IMR-90 (cell line): ENCODE data around the gene SRMS. TPM values are rescaled to one million over a fixed set of nuclear protein-coding genes. Genes with fewer than 3 reads are reported as not detected.

Experiments used
- ATAC-seq: fragments of 200-7000 bp; cut with Tn5 transposase; 2 replicates; pipeline ENCODE4 v1.9.1; 2020; ENCODE audit warnings: low read depth, mild to moderate bottlenecking, moderate library complexity
- BruUV-seq: library from RNA; stranded (reverse); fragments of 400-500 nt; replicated peaks from 2 replicates; lab custom pipeline; 2021; lab: Mats Ljungman, UMichigan
- CTCF ChIA-PET: fragments of 300-600 bp; formaldehyde crosslinking; extraction: SDS; loops from one replicate; lab custom pipeline; 2021; ENCODE audit warnings: antibody characterized with exemption; lab: Yijun Ruan, JAX
- POLR2A ChIA-PET: fragments of 300-600 bp; sonication (Branson Sonifier 250); formaldehyde crosslinking; loops from one replicate; lab custom pipeline; 2022; ENCODE audit warnings: antibody characterized with exemption; ENCODE audit not compliant: unreplicated experiment; lab: Charles Lee
- DNase-seq: peaks from one replicate; pipeline ENCODE4 v3.0.0; 2013
- H2AFZ ChIP-seq: replicated peaks from 2 replicates; pipeline ENCODE3; 2013; ENCODE audit warnings: low read length, mild to moderate bottlenecking; ENCODE audit not compliant: poor library complexity
- H2AK5ac ChIP-seq: 2 replicates; pipeline ENCODE4 v1.6.1; 2013; ENCODE audit warnings: low read depth, low read length, inconsistent platforms
- H2AK9ac ChIP-seq: replicated peaks from 2 replicates; pipeline ENCODE3; 2013; ENCODE audit warnings: mild to moderate bottlenecking, low read depth, low read length, moderate library complexity; ENCODE audit not compliant: poor library complexity
- H2BK120ac ChIP-seq: 2 replicates; pipeline ENCODE4 v1.6.1; 2013; ENCODE audit warnings: low read depth, low read length, inconsistent platforms
- H2BK15ac ChIP-seq: 3 replicates; pipeline ENCODE4 v1.6.1; 2013; ENCODE audit warnings: low read depth, low read length, inconsistent platforms
- H2BK20ac ChIP-seq: 2 replicates; pipeline ENCODE4 v1.6.1; 2013; ENCODE audit warnings: low read depth, mild to moderate bottlenecking, inconsistent platforms, low read length, moderate library complexity
- H2BK5ac ChIP-seq: 2 replicates; pipeline ENCODE4 v1.6.1; 2013; ENCODE audit warnings: mild to moderate bottlenecking, low read depth, low read length, inconsistent platforms; ENCODE audit not compliant: poor library complexity, severe bottlenecking
- H3K14ac ChIP-seq: replicated peaks from 2 replicates; pipeline ENCODE4 v1.6.1; 2013; ENCODE audit warnings: low read depth, low read length, inconsistent platforms
- H3K18ac ChIP-seq: 2 replicates; pipeline ENCODE4 v1.6.1; 2013; ENCODE audit warnings: low read depth, low read length, control low read depth
- H3K23ac ChIP-seq: 2 replicates; pipeline ENCODE4 v1.6.1; 2013; ENCODE audit warnings: low read depth, low read length, inconsistent platforms
- H3K27ac ChIP-seq: 2 replicates; pipeline ENCODE4 v1.5.1; 2013; ENCODE audit warnings: mild to moderate bottlenecking, control low read depth, low read length; ENCODE audit not compliant: insufficient read depth
- H3K27me3 ChIP-seq: 2 replicates; pipeline ENCODE4 v1.6.1; 2013; ENCODE audit warnings: low read length; ENCODE audit not compliant: control insufficient read depth, insufficient read depth
- H3K36me3 ChIP-seq: 2 replicates; pipeline ENCODE4 v1.6.1; 2013; ENCODE audit warnings: low read length, mixed read lengths; ENCODE audit not compliant: control insufficient read depth, insufficient read depth
- H3K4ac ChIP-seq: 2 replicates; pipeline ENCODE4 v1.6.1; 2013; ENCODE audit warnings: low read depth, low read length, inconsistent platforms
- H3K4me1 ChIP-seq: 2 replicates; pipeline ENCODE4 v1.6.1; 2013; ENCODE audit warnings: low read length, mixed read lengths; ENCODE audit not compliant: control insufficient read depth, insufficient read depth
- H3K4me2 ChIP-seq: 2 replicates; pipeline ENCODE4 v1.6.1; 2013; ENCODE audit warnings: low read depth, mild to moderate bottlenecking, control low read depth, low read length, moderate library complexity
- H3K4me3 ChIP-seq: 2 replicates; pipeline ENCODE4 v1.5.1; 2013; ENCODE audit warnings: low read depth, mild to moderate bottlenecking, control low read depth, low read length, moderate library complexity; ENCODE audit not compliant: insufficient read depth
- H3K56ac ChIP-seq: 2 replicates; pipeline ENCODE4 v1.6.1; 2013; ENCODE audit warnings: low read length, inconsistent platforms; ENCODE audit not compliant: insufficient read depth; ENCODE audit errors: extremely low read depth
- H3K79me1 ChIP-seq, 2 experiments: 2 replicates each; pipeline ENCODE4 v1.6.1; 2013; ENCODE audit warnings: low read length in 2 of 2, inconsistent platforms in 1 of 2, low read depth in 1 of 2
- H3K9ac ChIP-seq: 2 replicates; pipeline ENCODE4 v1.6.1; 2013; ENCODE audit warnings: low read depth, low read length, control low read depth
- H3K9me1 ChIP-seq: 2 replicates; pipeline ENCODE4 v1.6.1; 2013; ENCODE audit warnings: low read length, inconsistent platforms; ENCODE audit not compliant: insufficient read depth
- H3K9me3 ChIP-seq: 2 replicates; pipeline ENCODE4 v1.6.1; 2013; ENCODE audit warnings: low read length; ENCODE audit not compliant: control insufficient read depth, insufficient read depth
- H4K20me1 ChIP-seq: 2 replicates; pipeline ENCODE4 v1.6.1; 2013; ENCODE audit warnings: low read length, inconsistent platforms; ENCODE audit not compliant: insufficient read depth
- H4K5ac ChIP-seq: 2 replicates; pipeline ENCODE4 v1.6.1; 2013; ENCODE audit warnings: mild to moderate bottlenecking, low read depth, low read length, control low read depth
- H4K8ac ChIP-seq, 2 experiments: 2 replicates each; pipeline ENCODE4 v1.6.1; 2013; ENCODE audit warnings: low read depth in 2 of 2, low read length in 2 of 2, control low read depth in 1 of 2, inconsistent platforms in 1 of 2
- H4K91ac ChIP-seq: 2 replicates; pipeline ENCODE4 v1.6.1; 2013; ENCODE audit warnings: low read depth, low read length, inconsistent platforms; ENCODE audit not compliant: insufficient read depth
- BHLHE40 ChIP-seq: fragments of 150-350 bp; IDR thresholded peaks from 2 replicates; pipeline ENCODE4 v1.6.1; 2016; ENCODE audit warnings: mild to moderate bottlenecking, low read depth, low read length
- CEBPB ChIP-seq: IDR thresholded peaks from 2 replicates; pipeline ENCODE4 v1.6.1; 2012; ENCODE audit warnings: low read depth, low read length, improper control_type of control experiment
- CHD1 ChIP-seq: IDR thresholded peaks from 2 replicates; pipeline ENCODE4 v1.6.1; 2012; ENCODE audit warnings: low read depth, low read length, improper control_type of control experiment
- CTCF ChIP-seq: conservative IDR thresholded peaks from 2 replicates; pipeline ENCODE4 v1.5.1; 2012; ENCODE audit warnings: mild to moderate bottlenecking, low read depth, low read length, improper control_type of control experiment
- MAFK ChIP-seq: IDR thresholded peaks from 2 replicates; pipeline ENCODE4 v1.6.1; 2012; ENCODE audit warnings: low read depth, low read length, improper control_type of control experiment
- MAZ ChIP-seq: IDR thresholded peaks from 2 replicates; pipeline ENCODE4 v1.6.1; 2012; ENCODE audit warnings: low read depth, mild to moderate bottlenecking, low read length, improper control_type of control experiment, moderate library complexity, borderline replicate concordance
- MXI1 ChIP-seq: IDR thresholded peaks from 2 replicates; pipeline ENCODE4 v1.6.1; 2012; ENCODE audit warnings: low read depth, mild to moderate bottlenecking, low read length, moderate library complexity, borderline replicate concordance
- NFE2L2 ChIP-seq: fragments of 150-350 bp; IDR thresholded peaks from 2 replicates; pipeline ENCODE4 v1.6.1; 2016; ENCODE audit warnings: low read depth, mild to moderate bottlenecking, low read length
- POLR2A ChIP-seq: IDR thresholded peaks from 2 replicates; pipeline ENCODE4 v1.6.1; 2012; ENCODE audit warnings: mild to moderate bottlenecking, low read depth, low read length
- RCOR1 ChIP-seq: IDR thresholded peaks from 2 replicates; pipeline ENCODE4 v1.6.1; 2012; ENCODE audit warnings: mild to moderate bottlenecking, low read length, improper control_type of control experiment; ENCODE audit not compliant: insufficient replicate concordance
- RFX5 ChIP-seq: IDR thresholded peaks from 2 replicates; pipeline ENCODE4 v1.8.0; 2012; ENCODE audit warnings: low read depth, mild to moderate bottlenecking, low read length, moderate library complexity
- SMC3 ChIP-seq: fragments of 150-350 bp; IDR thresholded peaks from 2 replicates; pipeline ENCODE4 v1.6.1; 2016; ENCODE audit warnings: low read depth, mild to moderate bottlenecking, antibody characterized with exemption, low read length, moderate library complexity
- WGBS, 2 experiments: methylation state at CpG; one replicate each; pipeline versions ENCODE4 v1.1.5 to v1.1.7; 2013; ENCODE audit warnings: missing lambda C conversion rate in 2 of 2; ENCODE audit not compliant: insufficient read length in 1 of 2; ENCODE audit errors: extremely low coverage in 2 of 2; 5-methylcytosine and 5-hydroxymethylcytosine counted together
- dilution Hi-C: fragments of 300-500 bp; cut with HindIII; formaldehyde crosslinking; loops from one replicate; pipeline ENCODE4 v1.14.3; 2018; ENCODE audit warnings: low sequenced_read_pairs; ENCODE audit not compliant: unreplicated experiment
- in situ Hi-C: fragments of 300-500 bp; cut with MboI; formaldehyde crosslinking; loops from 3 replicates; pipeline ENCODE4 v1.14.3; 2019; ENCODE audit warnings: low sequenced_read_pairs, inconsistent platforms, mixed read lengths
- intact Hi-C: fragments of 100-400 bp; cut with micrococcal nuclease; formaldehyde crosslinking; loops from 2 replicates; pipeline ENCODE4 v1.10.0; 2022
- polyA plus RNA-seq, 3 experiments: library from polyadenylated mRNA; depleted of rRNA; stranded (reverse); fragments of >200 nt; gene quantifications; 2 replicates each; pipeline ENCODE4 v1.2.3, GENCODE V29; 2012; ENCODE audit warnings: low replicate concordance in 1 of 3
- total RNA-seq: library from RNA; depleted of rRNA; stranded (reverse); fragments of >200 nt; gene quantifications from 2 replicates; pipeline ENCODE4 v1.2.3, GENCODE V29; 2012
- TF ChIP-seq, protein P1 (sequence below): fragments of 150-350 bp; IDR thresholded peaks from 2 replicates; pipeline ENCODE4 v1.6.1; 2016; ENCODE audit warnings: low read depth, mild to moderate bottlenecking, low read length, moderate library complexity, borderline replicate concordance

SRMS gene
- total and polyA plus RNA-seq, 2 of the 4 experiments (the other 2 are of a cell fraction): not detected

GRCh38 chr20:63543733-63544132 lies 3.8 kb downstream of the SRMS start:
- H3K23ac ChIP-seq: no peak overlapping the region
- H3K18ac ChIP-seq: no peak overlapping the region
- H2BK20ac ChIP-seq: no peak overlapping the region
- H3K4me1 ChIP-seq: peaks cover 3% of the 10 kb centered on the region; the same call in 1 of the 2 replicates
- no peak overlapping the region for H2BK15ac ChIP-seq
- H4K20me1 ChIP-seq: no peaks in the 10 kb centered on the region
- H4K8ac ChIP-seq: no peak overlapping the region
- no peak overlapping the region for H4K5ac ChIP-seq
- intact Hi-C loops: no loop called here
- H3K36me3 ChIP-seq: no peaks in the 10 kb centered on the region
- H3K4me3 ChIP-seq: no peak overlapping the region
- no peak overlapping the region for H2BK5ac ChIP-seq
- no peak overlapping the region for H3K4me2 ChIP-seq
- ChIA-PET POLR2A (no interaction called here), CTCF (no interaction called here)
- H3K9me3 ChIP-seq: no peaks in the 10 kb centered on the region
- H2AFZ ChIP-seq: peak overlapping the region; percentile 11
- no peak overlapping the region for H4K91ac ChIP-seq
- no peak for ATAC-seq
- dilution Hi-C loops: no loop called here
- WGBS, 2 experiments: 76 to 100% methylated on average over 3 to 6 of the region's 6 CpGs
- no peak for DNase-seq
- in situ Hi-C loops: no loop called here
- BruUV-seq: no TSS peak
- H3K9me1 ChIP-seq: no peaks in the 10 kb centered on the region
- no peak overlapping the region for H3K14ac ChIP-seq
- H2BK120ac ChIP-seq: no peak overlapping the region
- H3K27me3 ChIP-seq: peaks cover 33% of the 10 kb centered on the region
- no peak overlapping the region for H2AK9ac ChIP-seq
- TF ChIP-seq POLR2A (no peak), BHLHE40 (no peak), CHD1 (no peak), CEBPB (no peak), CTCF (no peak), MAFK (no peak), MXI1 (no peak), SMC3 (no peak), MAZ (no peak), NFE2L2 (no peak), RCOR1 (no peak), RFX5 (no peak)
- TF ChIP-seq, protein P1, sequence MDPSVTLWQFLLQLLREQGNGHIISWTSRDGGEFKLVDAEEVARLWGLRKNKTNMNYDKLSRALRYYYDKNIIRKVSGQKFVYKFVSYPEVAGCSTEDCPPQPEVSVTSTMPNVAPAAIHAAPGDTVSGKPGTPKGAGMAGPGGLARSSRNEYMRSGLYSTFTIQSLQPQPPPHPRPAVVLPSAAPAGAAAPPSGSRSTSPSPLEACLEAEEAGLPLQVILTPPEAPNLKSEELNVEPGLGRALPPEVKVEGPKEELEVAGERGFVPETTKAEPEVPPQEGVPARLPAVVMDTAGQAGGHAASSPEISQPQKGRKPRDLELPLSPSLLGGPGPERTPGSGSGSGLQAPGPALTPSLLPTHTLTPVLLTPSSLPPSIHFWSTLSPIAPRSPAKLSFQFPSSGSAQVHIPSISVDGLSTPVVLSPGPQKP: no peak
- H2AK5ac ChIP-seq: no peak overlapping the region
- no peak overlapping the region for H3K9ac ChIP-seq
- no peak overlapping the region for H3K4ac ChIP-seq
- no peaks in the 10 kb centered on the region for H3K79me1 ChIP-seq
- no peak overlapping the region for H3K56ac ChIP-seq
- H3K27ac ChIP-seq: no peak overlapping the region
